Brain microvascular endothelial cell (primary cell): ENCODE measurements around the gene IDUA.

Experiments
- DNase-seq: peaks from one replicate; pipeline ENCODE4 v3.0.0-alpha.2; 2020
- H3K27ac ChIP-seq: fragments of 250-450 bp; sonication (Bioruptor Pico); 2 replicates; pipeline ENCODE4 v1.5.1; 2020; ENCODE audit warnings: mild to moderate bottlenecking, moderate library complexity
- H3K27me3 ChIP-seq: fragments of 250-450 bp; sonication (Bioruptor Pico); replicated peaks from 2 replicates; pipeline ENCODE4 v1.5.1; 2020; ENCODE audit warnings: mild to moderate bottlenecking
- H3K36me3 ChIP-seq: fragments of 250-450 bp; sonication (Bioruptor Pico); replicated peaks from 2 replicates; pipeline ENCODE4 v1.5.1; 2020; ENCODE audit warnings: mild to moderate bottlenecking
- H3K4me3 ChIP-seq: 2 replicates; pipeline ENCODE4 v1.5.1; 2011; ENCODE audit warnings: low read depth, mild to moderate bottlenecking, control low read depth, low read length, moderate library complexity
- in situ Hi-C: cut with HindIII; loops from 2 replicates; pipeline ENCODE4 v1.10.0; 2017; ENCODE audit warnings: low sequenced_read_pairs, low pct_ligation_motif_present
- TF ChIP-seq, protein P1 (sequence below): IDR thresholded peaks from 2 replicates; pipeline ENCODE4 v1.5.1; 2011; ENCODE audit warnings: low read depth, mild to moderate bottlenecking, moderate library complexity, low read length, control low read depth, inconsistent platforms; ENCODE audit errors: missing control alignments

IDUA gene

DNA sequence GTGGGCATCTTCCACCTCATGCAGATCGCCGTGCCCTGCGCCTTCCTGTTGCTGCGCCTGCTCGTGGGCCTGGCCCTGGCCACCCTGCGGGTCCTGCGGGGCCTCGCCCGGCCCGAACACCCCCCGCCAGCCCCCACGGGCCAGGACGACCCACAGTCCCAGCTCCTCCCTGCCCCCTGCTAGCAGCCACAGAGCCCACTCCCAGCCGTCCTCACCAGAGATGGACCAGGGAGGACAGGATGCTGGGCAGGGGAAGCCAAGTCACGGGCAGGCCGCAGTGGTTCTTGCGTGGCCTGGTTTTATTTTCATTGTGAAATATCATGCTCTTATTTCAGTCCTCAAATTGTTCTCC, 28.6 kb upstream of the IDUA start:
- Histone ChIP-seq H3K27ac (no peak overlapping the region), H3K4me3 (no peak overlapping the region), H3K27me3 (no peaks in the 10 kb centered on the region), H3K36me3 (peaks cover 13% of the 10 kb centered on the region)
- in situ Hi-C loops = no loop called here
- no peak for DNase-seq
- TF ChIP-seq, protein P1, sequence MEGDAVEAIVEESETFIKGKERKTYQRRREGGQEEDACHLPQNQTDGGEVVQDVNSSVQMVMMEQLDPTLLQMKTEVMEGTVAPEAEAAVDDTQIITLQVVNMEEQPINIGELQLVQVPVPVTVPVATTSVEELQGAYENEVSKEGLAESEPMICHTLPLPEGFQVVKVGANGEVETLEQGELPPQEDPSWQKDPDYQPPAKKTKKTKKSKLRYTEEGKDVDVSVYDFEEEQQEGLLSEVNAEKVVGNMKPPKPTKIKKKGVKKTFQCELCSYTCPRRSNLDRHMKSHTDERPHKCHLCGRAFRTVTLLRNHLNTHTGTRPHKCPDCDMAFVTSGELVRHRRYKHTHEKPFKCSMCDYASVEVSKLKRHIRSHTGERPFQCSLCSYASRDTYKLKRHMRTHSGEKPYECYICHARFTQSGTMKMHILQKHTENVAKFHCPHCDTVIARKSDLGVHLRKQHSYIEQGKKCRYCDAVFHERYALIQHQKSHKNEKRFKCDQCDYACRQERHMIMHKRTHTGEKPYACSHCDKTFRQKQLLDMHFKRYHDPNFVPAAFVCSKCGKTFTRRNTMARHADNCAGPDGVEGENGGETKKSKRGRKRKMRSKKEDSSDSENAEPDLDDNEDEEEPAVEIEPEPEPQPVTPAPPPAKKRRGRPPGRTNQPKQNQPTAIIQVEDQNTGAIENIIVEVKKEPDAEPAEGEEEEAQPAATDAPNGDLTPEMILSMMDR = no peak

DNA sequence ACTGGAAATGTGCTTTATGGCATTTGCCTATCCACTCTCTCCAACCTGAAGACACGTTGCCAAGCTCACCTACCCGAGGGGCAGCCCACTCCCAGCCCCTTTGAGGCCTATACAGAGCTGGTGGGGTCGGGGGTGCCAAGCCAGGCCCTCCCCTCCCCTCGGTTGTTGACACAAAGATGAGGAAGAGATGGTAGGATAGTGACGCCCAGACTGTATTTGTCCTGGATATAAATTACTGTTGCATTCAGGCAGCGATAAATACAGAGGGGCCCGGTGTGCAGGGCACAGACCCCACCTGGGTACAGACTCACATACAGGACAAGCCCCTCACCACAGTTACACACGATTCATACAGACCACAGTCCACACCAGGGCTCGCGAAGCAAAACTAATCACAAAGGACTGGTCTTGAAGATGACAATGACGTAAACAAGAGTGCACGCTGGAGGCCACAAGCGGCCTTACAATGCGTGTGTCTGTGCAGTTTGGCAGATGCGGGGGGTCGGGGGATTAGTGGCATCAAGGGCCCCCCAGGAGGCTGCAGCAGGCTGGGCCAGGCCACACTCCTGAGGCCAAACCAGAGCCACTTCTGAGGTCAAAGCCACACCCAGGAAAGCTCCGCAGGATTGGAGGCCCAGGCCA, 28.0 kb upstream of the IDUA start:
- Histone ChIP-seq H3K4me3 (no peak overlapping the region), H3K36me3 (peaks cover 8% of the 10 kb centered on the region), H3K27ac (no peak overlapping the region), H3K27me3 (no peaks in the 10 kb centered on the region)
- TF ChIP-seq, protein P1 = no peak
- in situ Hi-C loops = no loop called here
- DNase-seq = no peak

DNA sequence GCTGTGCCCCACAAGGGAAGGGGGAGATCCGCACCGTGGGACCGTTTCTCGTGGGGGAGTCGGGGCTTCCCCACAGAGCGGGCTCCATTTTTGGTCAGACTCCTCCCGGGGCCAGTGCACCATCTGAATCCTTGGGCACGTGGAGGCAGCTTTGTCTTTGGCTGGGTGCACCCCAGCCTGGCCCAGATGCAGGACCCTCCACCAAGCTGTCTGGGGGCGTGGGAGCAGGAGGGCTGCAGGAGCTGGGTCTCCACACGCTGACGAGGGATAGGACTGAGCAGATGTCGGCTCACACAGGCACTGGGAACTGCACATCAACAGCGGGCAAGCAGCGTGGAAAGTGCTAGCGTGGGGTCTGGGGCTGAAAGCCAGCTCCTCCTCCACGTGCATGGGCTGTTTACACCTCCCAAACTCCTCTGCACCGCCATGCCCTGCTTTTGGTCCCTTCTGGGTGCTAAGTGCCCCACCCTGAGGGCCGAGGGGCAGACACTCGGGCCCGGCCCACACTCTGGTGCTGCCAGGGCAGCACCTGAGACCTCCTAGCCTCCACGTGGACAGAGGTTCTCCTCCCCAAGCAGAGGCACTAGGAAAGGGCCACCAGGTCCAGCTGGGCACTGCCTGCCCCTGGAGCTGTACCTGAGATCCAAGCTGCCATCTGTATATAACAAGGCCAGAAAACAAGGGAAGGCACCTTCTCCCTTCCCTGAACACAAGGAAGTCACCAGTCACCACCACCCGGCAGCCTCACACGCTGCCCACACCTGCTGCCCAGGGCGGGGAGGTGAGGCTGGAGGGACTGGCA, 27.3 kb upstream of the IDUA start:
- in situ Hi-C loops = no loop called here
- peaks cover 8% of the 10 kb centered on the region for H3K36me3 ChIP-seq
- DNase-seq = no peak
- H3K27me3 ChIP-seq = no peaks in the 10 kb centered on the region
- TF ChIP-seq, protein P1 = no peak
- H3K27ac ChIP-seq = no peak overlapping the region
- H3K4me3 ChIP-seq = no peak overlapping the region

DNA sequence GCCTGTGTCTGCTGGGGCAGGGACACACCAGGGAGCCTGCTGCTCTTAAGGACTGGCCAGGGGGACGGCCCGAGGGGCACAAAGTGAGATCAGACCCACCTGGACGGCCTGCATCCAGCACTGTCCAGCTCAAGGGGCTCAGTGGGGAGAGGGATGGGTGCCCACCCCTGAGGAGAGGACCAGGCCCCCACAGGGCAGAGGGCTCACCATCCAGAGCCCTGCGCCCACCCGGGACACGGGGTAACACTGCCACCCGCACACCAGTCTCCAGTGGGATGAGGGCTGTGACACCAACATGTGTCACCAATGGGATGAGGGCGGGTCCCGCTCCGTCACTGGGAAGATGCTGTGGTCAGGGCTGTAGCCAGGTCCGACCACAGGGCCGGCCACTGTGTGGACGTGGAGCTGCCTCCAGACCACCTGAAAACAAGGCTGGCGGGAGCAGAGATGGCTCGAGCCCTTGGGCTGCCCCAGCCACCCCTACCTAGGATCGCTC, 26.7 kb upstream of the IDUA start:
- in situ Hi-C loops = no loop called here
- Histone ChIP-seq H3K36me3 (peaks cover 8% of the 10 kb centered on the region), H3K4me3 (no peak overlapping the region), H3K27me3 (no peaks in the 10 kb centered on the region), H3K27ac (no peak overlapping the region)
- TF ChIP-seq, protein P1 = no peak
- DNase-seq = no peak

DNA sequence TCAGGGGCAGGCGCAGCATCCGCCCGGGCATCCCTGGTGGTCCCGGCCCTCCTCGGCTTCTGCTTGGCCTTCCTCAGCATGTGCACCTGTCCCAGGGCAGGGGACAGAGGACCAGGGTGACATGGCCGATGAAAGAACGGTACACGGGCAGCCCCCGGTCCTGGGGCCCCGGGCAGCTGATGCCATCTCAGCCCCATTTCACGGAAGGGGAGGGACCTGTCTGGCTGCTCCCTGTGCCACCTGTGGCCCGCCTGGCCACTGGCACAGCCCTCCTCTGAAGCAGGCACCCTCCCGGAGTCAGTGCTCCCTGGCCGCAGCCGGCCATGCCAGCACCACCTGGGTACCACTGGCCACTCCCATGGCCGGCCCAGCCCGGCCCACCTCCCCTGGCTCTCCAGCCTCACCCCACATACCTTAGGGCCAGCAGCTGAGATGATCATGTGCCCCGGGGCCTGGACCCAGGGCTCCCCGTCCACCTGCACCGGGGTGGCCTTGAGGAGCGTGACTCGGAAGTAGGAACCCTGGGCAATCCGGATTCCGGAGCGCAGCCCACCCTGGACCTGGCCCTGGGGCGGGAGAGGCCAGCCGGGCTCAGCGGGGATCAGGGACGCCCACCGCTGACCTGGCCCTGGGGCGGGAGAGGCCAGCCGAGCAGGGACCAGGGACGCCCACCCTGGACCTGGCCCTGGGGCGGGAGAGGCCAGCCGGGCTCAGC, 26.1 kb upstream of the IDUA start:
- H3K36me3 ChIP-seq = peaks cover 8% of the 10 kb centered on the region
- DNase-seq = no peak
- H3K4me3 ChIP-seq = no peak overlapping the region
- no peak overlapping the region for H3K27ac ChIP-seq
- TF ChIP-seq, protein P1 = no peak
- H3K27me3 ChIP-seq = no peaks in the 10 kb centered on the region
- in situ Hi-C loops = no loop called here
